ENCODE results near the gene SCUBE2.
"Not testable (repeated sequence)": the region's sequence is repeated elsewhere in the genome, so short reads cannot be mapped to it uniquely, and the experiment has no call there.

Gene SCUBE2

GRCh38 chr11:9039863-9040262, 51.5 kb downstream of the SCUBE2 start:
- DNase-seq: no peak

- DNase-seq: no peak
Measured at GRCh38 chr11:9039198-9039597, 52.2 kb downstream of the SCUBE2 start.

- DNase-seq: no peak
Measured at GRCh38 chr11:9038541-9038940, 52.9 kb downstream of the SCUBE2 start.

GRCh38 chr11:9037963-9038362, 53.4 kb downstream of the SCUBE2 start:
- DNase-seq: no peak

GRCh38 chr11:9037046-9037780, 54.2 kb downstream of the SCUBE2 start:
- DNase-seq: no peak

GRCh38 chr11:9030601-9031000, 60.8 kb downstream of the SCUBE2 start:
- no peak for DNase-seq

GRCh38 chr11:9029422-9029821, 62.0 kb downstream of the SCUBE2 start:
- no peak for DNase-seq

GRCh38 chr11:9028581-9028980, 62.8 kb downstream of the SCUBE2 start:
- no peak for DNase-seq

- peak; percentile 17 to 37 for DNase-seq
Measured at GRCh38 chr11:9025101-9025850, 66.1 kb downstream of the SCUBE2 start.

- DNase-seq: no peak
Measured at GRCh38 chr11:9022961-9023680, 68.3 kb downstream of the SCUBE2 start.

GRCh38 chr11:9020916-9021315, 70.5 kb downstream of the SCUBE2 start:
- DNase-seq: no peak

- no peak for DNase-seq
Measured at GRCh38 chr11:9019861-9020260, 71.5 kb downstream of the SCUBE2 start.

- DNase-seq: no peak
Measured at GRCh38 chr11:9017773-9018172, 73.6 kb downstream of the SCUBE2 start.

GRCh38 chr11:9016916-9017642, 74.3 kb downstream of the SCUBE2 start:
- no peak for DNase-seq

GRCh38 chr11:9015677-9016076, 75.7 kb downstream of the SCUBE2 start:
- DNase-seq: peak; percentile 96 to 97

GRCh38 chr11:9014826-9015225, 76.6 kb downstream of the SCUBE2 start:
- DNase-seq: no peak

GRCh38 chr11:9013373-9013772, 78.0 kb downstream of the SCUBE2 start:
- DNase-seq: no peak

GRCh38 chr11:9009538-9009937, 81.9 kb downstream of the SCUBE2 start:
- not testable (repeated sequence) for DNase-seq

- DNase-seq: no peak
Measured at GRCh38 chr11:9008661-9009060, 82.7 kb downstream of the SCUBE2 start.

GRCh38 chr11:9008011-9008550, 83.3 kb downstream of the SCUBE2 start:
- no peak for DNase-seq

GRCh38 chr11:9005087-9005486, 86.3 kb downstream of the SCUBE2 start:
- DNase-seq: no peak

GRCh38 chr11:9004183-9004926, 87.0 kb downstream of the SCUBE2 start:
- no peak for DNase-seq
